H1 (cell line): ENCODE results near the gene DNAJB5. TPM values are rescaled to one million over a fixed set of nuclear protein-coding genes. Genes with fewer than 3 reads are reported as not detected.

ENCODE experiments used
- CTCF ChIA-PET: fragments of 300-600 bp; sonication (Branson Sonifier 250); formaldehyde crosslinking; loops from one replicate; lab custom pipeline; 2021; ENCODE audit not compliant: partially characterized antibody; lab: Charles Lee
- POLR2A ChIA-PET: fragments of 300-600 bp; sonication (Branson Sonifier 250); formaldehyde crosslinking; loops from one replicate; lab custom pipeline; 2021; ENCODE audit warnings: inconsistent platforms; ENCODE audit not compliant: partially characterized antibody; lab: Charles Lee
- DNase-seq, 2 experiments: peaks; one replicate each; pipeline versions ENCODE4 v3.0.0 to v3.0.0-alpha.2; 2010 to 2022; ENCODE audit warnings: low spot score in 2 of 2, low read depth in 1 of 2, mixed read lengths in 1 of 2
- FAIRE-seq: peaks from 2 replicates; lab custom pipeline; 2011; peaks lifted over from hg19 to GRCh38; lab: Jason Lieb, UNC
- H2AFZ ChIP-seq: 2 replicates; pipeline ENCODE4 v1.8.1; 2012; ENCODE audit warnings: low read length, inconsistent platforms
- H2AK5ac ChIP-seq: 2 replicates; pipeline ENCODE4 v1.6.1; 2013; ENCODE audit warnings: low read depth, low read length
- H2BK120ac ChIP-seq: replicated peaks from 2 replicates; pipeline ENCODE3; 2013; ENCODE audit warnings: low read depth, low read length, inconsistent platforms
- H2BK12ac ChIP-seq: 2 replicates; pipeline ENCODE4 v1.6.1; 2013; ENCODE audit warnings: low read depth, low read length
- H2BK15ac ChIP-seq: 2 replicates; pipeline ENCODE4 v1.6.1; 2013; ENCODE audit warnings: low read length
- H2BK20ac ChIP-seq: 2 replicates; pipeline ENCODE4 v1.6.1; 2013; ENCODE audit warnings: low read length
- H2BK5ac ChIP-seq: 2 replicates; pipeline ENCODE4 v1.6.1; 2013; ENCODE audit warnings: low read depth, low read length
- H3K14ac ChIP-seq: 2 replicates; pipeline ENCODE4 v1.6.1; 2013; ENCODE audit warnings: inconsistent platforms; ENCODE audit not compliant: insufficient read length
- H3K18ac ChIP-seq: 2 replicates; pipeline ENCODE4 v1.6.1; 2013; ENCODE audit warnings: low read length; ENCODE audit errors: extremely low read depth
- H3K23ac ChIP-seq: 2 replicates; pipeline ENCODE4 v1.6.1; 2013; ENCODE audit warnings: inconsistent platforms; ENCODE audit not compliant: insufficient read length
- H3K23me2 ChIP-seq: 2 replicates; pipeline ENCODE4 v1.6.1; 2013; ENCODE audit warnings: low read depth, low read length
- H3K27ac ChIP-seq: 2 replicates; pipeline ENCODE4 v1.6.1; 2011; ENCODE audit warnings: low read depth, low read length, inconsistent platforms
- H3K27me3 ChIP-seq, 4 experiments: replicated peaks in 1 of 4; 1 replicate in 1 of 4; 2 replicates in 3 of 4; pipeline versions ENCODE4 v1.6.1 to v1.8.1; 2011 to 2013; ENCODE audit warnings: low read length in 3 of 4, mild to moderate bottlenecking in 3 of 4, inconsistent platforms in 2 of 4, mixed read lengths in 2 of 4, moderate library complexity in 1 of 4; ENCODE audit not compliant: control insufficient read depth in 3 of 4, insufficient read depth in 3 of 4; ENCODE audit errors: extremely low read depth in 1 of 4
- H3K36me3 ChIP-seq, 4 experiments: 2 replicates each; pipeline versions ENCODE4 v1.6.1 to v1.8.1; 2011 to 2013; ENCODE audit warnings: mild to moderate bottlenecking in 4 of 4, low read length in 3 of 4, moderate library complexity in 2 of 4, control low read depth in 1 of 4, inconsistent platforms in 1 of 4; ENCODE audit not compliant: insufficient read depth in 4 of 4, control insufficient read depth in 2 of 4
- H3K4ac ChIP-seq: replicated peaks from 2 replicates; pipeline ENCODE3; 2013; ENCODE audit warnings: low read length, low read depth, mixed read lengths, inconsistent platforms; ENCODE audit not compliant: insufficient read length
- H3K4me1 ChIP-seq, 4 experiments: replicated peaks in 1 of 4; 1 replicate in 1 of 4; 2 replicates in 3 of 4; pipeline versions ENCODE4 v1.6.1 to v1.8.1; 2011 to 2013; ENCODE audit warnings: low read length in 3 of 4, inconsistent platforms in 2 of 4, mixed read lengths in 1 of 4; ENCODE audit not compliant: insufficient read depth in 4 of 4, control insufficient read depth in 3 of 4
- H3K4me2 ChIP-seq, 2 experiments: 2 replicates each; pipeline versions ENCODE4 v1.6.1 to v1.8.1; 2011 to 2013; ENCODE audit warnings: low read depth in 2 of 2, low read length in 2 of 2, control low read depth in 1 of 2, inconsistent platforms in 1 of 2, mild to moderate bottlenecking in 1 of 2; ENCODE audit not compliant: insufficient read depth in 1 of 2
- H3K4me3 ChIP-seq, 4 experiments: fragments of 200-600, 300-600 bp in 1 of 4; sonication (generic), shearing (Covaris generic), sonication (Bioruptor Twin) in 1 of 4; 2 replicates each; pipeline versions ENCODE4 v1.5.1 to v1.8.1; 2011 to 2016; ENCODE audit warnings: low read length in 4 of 4, low read depth in 3 of 4, control low read depth in 2 of 4, inconsistent platforms in 2 of 4, mild to moderate bottlenecking in 2 of 4, mixed read lengths in 1 of 4, moderate library complexity in 1 of 4; ENCODE audit not compliant: insufficient read depth in 2 of 4; ENCODE audit errors: extremely low read depth in 1 of 4
- H3K56ac ChIP-seq: replicated peaks from 2 replicates; pipeline ENCODE3; 2013; ENCODE audit warnings: low read depth, mild to moderate bottlenecking, mixed read lengths, low read length, inconsistent platforms; ENCODE audit not compliant: insufficient read length
- H3K79me1 ChIP-seq: 2 replicates; pipeline ENCODE4 v1.6.1; 2013; ENCODE audit warnings: low read depth, low read length, control low read depth
- H3K79me2 ChIP-seq, 2 experiments: 2 replicates each; pipeline versions ENCODE4 v1.6.1 to v1.8.1; 2012 to 2013; ENCODE audit warnings: low read length in 2 of 2, mild to moderate bottlenecking in 2 of 2, inconsistent platforms in 1 of 2; ENCODE audit not compliant: insufficient read depth in 2 of 2, control insufficient read depth in 1 of 2
- H3K9ac ChIP-seq, 4 experiments: replicated peaks in 1 of 4; 1 replicate in 1 of 4; 2 replicates in 3 of 4; pipeline versions ENCODE4 v1.6.1 to v1.8.1; 2011 to 2013; ENCODE audit warnings: low read depth in 3 of 4, low read length in 3 of 4, control low read depth in 2 of 4, mild to moderate bottlenecking in 2 of 4, moderate library complexity in 2 of 4, inconsistent platforms in 1 of 4; ENCODE audit errors: extremely low read depth in 1 of 4
- H3K9me3 ChIP-seq, 2 experiments: 2 replicates each; pipeline versions ENCODE4 v1.6.1 to v1.8.1; 2012 to 2013; ENCODE audit warnings: mild to moderate bottlenecking in 2 of 2, moderate library complexity in 2 of 2, control low read depth in 1 of 2, inconsistent platforms in 1 of 2, low read depth in 1 of 2, low read length in 1 of 2, mixed read lengths in 1 of 2; ENCODE audit not compliant: insufficient read depth in 2 of 2
- H4K20me1 ChIP-seq, 2 experiments: replicated peaks in 1 of 2; 2 replicates each; pipeline versions ENCODE3 to v1.8.1; 2011 to 2013; ENCODE audit warnings: inconsistent platforms in 2 of 2, low read length in 2 of 2, mild to moderate bottlenecking in 1 of 2; ENCODE audit not compliant: insufficient read depth in 2 of 2, control insufficient read depth in 1 of 2
- H4K5ac ChIP-seq: 2 replicates; pipeline ENCODE4 v1.6.1; 2013; ENCODE audit warnings: low read length, low read depth, mixed read lengths, inconsistent platforms; ENCODE audit not compliant: insufficient read length
- H4K8ac ChIP-seq: 2 replicates; pipeline ENCODE4 v1.8.0; 2013; ENCODE audit warnings: mild to moderate bottlenecking, moderate library complexity, low read length, inconsistent platforms; ENCODE audit not compliant: insufficient read depth; ENCODE audit errors: extremely low read depth
- H4K91ac ChIP-seq: replicated peaks from 2 replicates; pipeline ENCODE3; 2013; ENCODE audit warnings: low read length, mixed read lengths, inconsistent platforms; ENCODE audit not compliant: insufficient read length
- WGBS, 2 experiments: shearing (Covaris generic) in 1 of 2; methylation state at CpG; one replicate each; pipeline versions ENCODE4 v1.1.6 to v1.1.7; 2013 to 2015; ENCODE audit warnings: low lambda C conversion rate in 2 of 2, mixed read lengths in 2 of 2, inconsistent platforms in 1 of 2, low coverage in 1 of 2, missing lambda C conversion rate in 1 of 2; ENCODE audit not compliant: insufficient replicate concordance in 2 of 2, insufficient coverage in 1 of 2, insufficient read length in 1 of 2; ENCODE audit errors: extremely low coverage in 1 of 2, missing lambda C conversion rate in 1 of 2; 5-methylcytosine and 5-hydroxymethylcytosine counted together
- polyA plus RNA-seq, 7 experiments: library from polyadenylated mRNA; depleted of rRNA in 3 of 7; stranded (reverse) in 5 of 7; unstranded in 2 of 7; fragments of >200 nt in 5 of 7; fragments of 200-250 nt in 2 of 7; gene quantifications; 1 replicate in 5 of 7; 2 replicates in 1 of 7; 4 replicates in 1 of 7; pipeline versions ENCODE4 v1.2.1 to v1.2.3, GENCODE V29; 2011 to 2013; ENCODE audit warnings: missing spikeins in 2 of 7, mixed read lengths in 2 of 7
- total RNA-seq: library from RNA; stranded (reverse); fragmentation: NEBNext Ultra II Directional; extraction: Animal tissue kit (Norgen Biotek cat#: 25700); gene quantifications from 2 replicates; pipeline ENCODE4 v1.2.1, GENCODE V29; 2021

DNAJB5 gene
- total and polyA plus RNA-seq, 2 of the 8 experiments (the other 6 are each of a cell fraction or from before 2014, with no cell fraction given), result 25.0 to 34.1 TPM

DNA sequence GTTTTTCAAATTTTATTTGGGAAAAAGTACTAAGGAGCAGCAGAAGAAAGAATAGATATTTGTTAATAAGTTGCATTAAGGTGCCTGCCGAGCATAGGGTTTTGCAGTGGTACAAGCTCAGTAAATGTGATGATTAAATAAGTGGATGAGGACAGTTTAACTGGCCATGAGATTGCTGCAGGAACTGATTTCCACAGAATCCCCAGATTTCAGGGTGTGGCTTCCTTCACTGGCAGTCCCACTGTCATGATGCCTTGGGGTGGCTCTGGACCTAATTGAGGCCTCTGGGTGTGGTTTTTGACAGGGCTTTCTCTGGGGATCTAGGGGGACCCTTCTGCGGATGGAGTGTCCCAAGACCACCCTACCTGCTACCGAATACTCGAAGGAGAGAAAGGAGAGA is 30.1 kb upstream of the DNAJB5 start:
- Histone ChIP-seq H3K23me2 (no peaks in the 10 kb centered on the region; the same call in 1 of the 2 replicates), H4K20me1 (no peaks in the 10 kb centered on the region), H2BK12ac (no peak overlapping the region), H2AK5ac (no peak overlapping the region), H3K4me3 (no peak overlapping the region), H3K4ac (no peak overlapping the region), H2BK120ac (no peak overlapping the region), H4K8ac (no peak overlapping the region), H3K27me3 (peaks cover 1 to 22% (median 9%) of the 10 kb centered on the region in 4 experiments; a peak in 6 of 7 replicates), H2BK15ac (no peak overlapping the region), H3K4me2 (no peak overlapping the region), H4K5ac (no peak overlapping the region), H4K91ac (no peak overlapping the region), H2AFZ (no peak overlapping the region), H3K4me1 (peaks cover 0 to 4% (median 3%) of the 10 kb centered on the region in 4 experiments), H3K23ac (no peak overlapping the region), H3K9ac (no peak overlapping the region), H2BK5ac (no peak overlapping the region), H3K14ac (no peak overlapping the region), H3K9me3 (no peaks in the 10 kb centered on the region), H3K79me1 (no peaks in the 10 kb centered on the region), H3K27ac (no peak overlapping the region), H2BK20ac (no peak overlapping the region), H3K56ac (no peak overlapping the region), H3K79me2 (no peaks in the 10 kb centered on the region), H3K18ac (no peak overlapping the region), H3K36me3 (no peaks in the 10 kb centered on the region)
- DNase-seq, result no peak
- 85% methylated on average over 4 of the region's 4 CpGs; no CpG with 5 or more reads in 1 of the 2 experiments for WGBS, 2 experiments
- ChIA-PET POLR2A (no interaction called here), CTCF (interaction anchor here (0.7 to 4.2 kb wide), 7 partner anchors 26 to 257 kb away, joined by 3 to 37 read pairs (median 7); a partner anchor contains a TSS)
- FAIRE-seq, result no peak
